H9 (cell line): ENCODE data around the gene ARHGAP26. TPM values are rescaled to one million over a fixed set of nuclear protein-coding genes. Genes with fewer than 3 reads are reported as not detected.
"Not testable (repeated sequence)": the region's sequence is repeated elsewhere in the genome, so short reads cannot be mapped to it uniquely, and the experiment has no call there.

Experiments used
- DNase-seq: peaks from one replicate; pipeline ENCODE4 v3.0.0-alpha.2; 2017
- H2AFZ ChIP-seq: one replicate; pipeline ENCODE4 v1.6.1; 2013; ENCODE audit warnings: mild to moderate bottlenecking, low read length, control low read depth, moderate library complexity
- H2AK5ac ChIP-seq: 2 replicates; pipeline ENCODE4 v1.6.1; 2013; ENCODE audit warnings: low read length, control low read depth, mixed read lengths; ENCODE audit not compliant: insufficient read length
- H2BK120ac ChIP-seq: one replicate; pipeline ENCODE4 v1.6.1; 2013; ENCODE audit warnings: low read depth, mild to moderate bottlenecking, low read length, control low read depth, inconsistent platforms; ENCODE audit not compliant: poor library complexity, severe bottlenecking
- H2BK12ac ChIP-seq: 2 replicates; pipeline ENCODE4 v1.6.1; 2013; ENCODE audit warnings: low read length, control low read depth, mixed read lengths, low read depth; ENCODE audit not compliant: insufficient read length
- H2BK15ac ChIP-seq: 2 replicates; pipeline ENCODE4 v1.6.1; 2013; ENCODE audit warnings: low read depth, low read length, control low read depth
- H2BK20ac ChIP-seq: one replicate; pipeline ENCODE4 v1.6.1; 2013; ENCODE audit warnings: low read depth, mild to moderate bottlenecking, low read length, control low read depth, inconsistent platforms; ENCODE audit not compliant: poor library complexity, severe bottlenecking
- H2BK5ac ChIP-seq: 2 replicates; pipeline ENCODE4 v1.6.1; 2013; ENCODE audit warnings: low read length, control low read depth, mixed read lengths; ENCODE audit not compliant: insufficient read length
- H3K14ac ChIP-seq: 2 replicates; pipeline ENCODE4 v1.6.1; 2013; ENCODE audit warnings: low read length, control low read depth; ENCODE audit not compliant: insufficient read depth
- H3K18ac ChIP-seq: 2 replicates; pipeline ENCODE4 v1.6.1; 2013; ENCODE audit warnings: low read depth, mild to moderate bottlenecking, mixed read lengths, low read length, control low read depth; ENCODE audit not compliant: insufficient read length
- H3K23ac ChIP-seq: 2 replicates; pipeline ENCODE4 v1.6.1; 2013; ENCODE audit warnings: low read length, control low read depth, mixed read lengths, low read depth; ENCODE audit not compliant: insufficient read length
- H3K23me2 ChIP-seq: 2 replicates; pipeline ENCODE4 v1.6.1; 2013; ENCODE audit warnings: low read depth, mild to moderate bottlenecking, mixed read lengths, low read length, control low read depth; ENCODE audit not compliant: insufficient read length, poor library complexity, severe bottlenecking
- H3K27ac ChIP-seq: 2 replicates; pipeline ENCODE4 v1.5.1; 2013; ENCODE audit warnings: low read length, control low read depth, mixed read lengths, low read depth; ENCODE audit not compliant: insufficient read length
- H3K27me3 ChIP-seq: 2 replicates; pipeline ENCODE4 v1.6.1; 2013; ENCODE audit warnings: low read length, control low read depth, inconsistent platforms; ENCODE audit not compliant: insufficient read depth
- H3K4ac ChIP-seq: 2 replicates; pipeline ENCODE4 v1.6.1; 2013; ENCODE audit warnings: low read depth, mild to moderate bottlenecking, control low read depth, inconsistent platforms, low read length, moderate library complexity
- H3K4me1 ChIP-seq: 2 replicates; pipeline ENCODE4 v1.6.1; 2013; ENCODE audit warnings: low read length, control low read depth, inconsistent platforms; ENCODE audit not compliant: insufficient read depth
- H3K4me2 ChIP-seq: 2 replicates; pipeline ENCODE4 v1.6.1; 2013; ENCODE audit warnings: low read length, control low read depth, mixed read lengths; ENCODE audit not compliant: insufficient read length, insufficient read depth
- H3K56ac ChIP-seq: 2 replicates; pipeline ENCODE4 v1.6.1; 2013; ENCODE audit warnings: low read depth, mild to moderate bottlenecking, mixed read lengths, low read length, control low read depth; ENCODE audit not compliant: insufficient read length
- H3K79me1 ChIP-seq: 2 replicates; pipeline ENCODE4 v1.6.1; 2013; ENCODE audit warnings: low read depth, mild to moderate bottlenecking, moderate library complexity, low read length, control low read depth, inconsistent platforms; ENCODE audit not compliant: insufficient read depth, poor library complexity, severe bottlenecking
- H3K79me2 ChIP-seq: 2 replicates; pipeline ENCODE4 v1.6.1; 2013; ENCODE audit warnings: low read length, control low read depth, inconsistent platforms; ENCODE audit not compliant: insufficient read depth
- H3K9ac ChIP-seq: 2 replicates; pipeline ENCODE4 v1.6.1; 2013; ENCODE audit warnings: low read length, control low read depth, mixed read lengths; ENCODE audit not compliant: insufficient read length; ENCODE audit errors: extremely low read depth
- H3K9me3 ChIP-seq: one replicate; pipeline ENCODE4 v1.6.1; 2013; ENCODE audit warnings: low read depth, low read length, inconsistent platforms; ENCODE audit not compliant: control insufficient read depth
- H3T11ph ChIP-seq: one replicate; pipeline ENCODE4 v1.6.1; 2013; ENCODE audit warnings: mild to moderate bottlenecking, low read length, control low read depth, inconsistent platforms
- H4K20me1 ChIP-seq: one replicate; pipeline ENCODE4 v1.6.1; 2013; ENCODE audit not compliant: control insufficient read depth, insufficient read length, insufficient read depth
- H4K5ac ChIP-seq: 2 replicates; pipeline ENCODE4 v1.6.1; 2013; ENCODE audit warnings: low read depth, mild to moderate bottlenecking, mixed read lengths, low read length, control low read depth; ENCODE audit not compliant: insufficient read length
- H4K8ac ChIP-seq: replicated peaks from 2 replicates; pipeline ENCODE4 v1.6.1; 2013; ENCODE audit warnings: low read length, control low read depth, mixed read lengths, low read depth; ENCODE audit not compliant: insufficient read length
- H4K91ac ChIP-seq: 2 replicates; pipeline ENCODE4 v1.6.1; 2013; ENCODE audit warnings: low read depth, mild to moderate bottlenecking, moderate library complexity, mixed read lengths, low read length, control low read depth; ENCODE audit not compliant: insufficient read length
- H3K27ac Mint-ChIP-seq, 3 experiments: 2 replicates in 2 of 3; 3 replicates in 1 of 3; pipeline ENCODE4 v1.8.0; 2020 to 2021; ENCODE audit warnings: mixed read lengths in 3 of 3, mild to moderate bottlenecking in 1 of 3, moderate library complexity in 1 of 3
- H3K27me3 Mint-ChIP-seq: 2 replicates; pipeline ENCODE4 v1.8.0; 2021; ENCODE audit warnings: low read depth, mild to moderate bottlenecking, moderate library complexity, mixed read lengths
- H3K36me3 Mint-ChIP-seq, 3 experiments: 2 replicates in 2 of 3; 3 replicates in 1 of 3; pipeline ENCODE4 v1.8.0; 2020 to 2021; ENCODE audit warnings: low read depth in 3 of 3, mixed read lengths in 3 of 3; ENCODE audit not compliant: insufficient read depth in 1 of 3
- H3K4me1 Mint-ChIP-seq, 2 experiments: 2 replicates each; pipeline ENCODE4 v1.8.0; 2020; ENCODE audit warnings: mixed read lengths in 2 of 2
- H3K4me3 Mint-ChIP-seq, 2 experiments: 2 replicates in 1 of 2; 3 replicates in 1 of 2; pipeline ENCODE4 v1.8.0; 2020 to 2021; ENCODE audit warnings: mild to moderate bottlenecking in 2 of 2, mixed read lengths in 2 of 2, moderate library complexity in 1 of 2
- H3K9me3 Mint-ChIP-seq, 2 experiments: 2 replicates in 1 of 2; 3 replicates in 1 of 2; pipeline ENCODE4 v1.8.0; 2020; ENCODE audit warnings: mild to moderate bottlenecking in 2 of 2, mixed read lengths in 2 of 2, moderate library complexity in 1 of 2
- WGBS: extraction: QIAGEN DNeasy Blood & Tissue Kit; methylation state at CpG from one replicate; pipeline ENCODE4 v1.1.7; 2013; ENCODE audit warnings: missing lambda C conversion rate, low lambda C conversion rate, mixed read lengths; ENCODE audit not compliant: insufficient read length; ENCODE audit errors: extremely low coverage; 5-methylcytosine and 5-hydroxymethylcytosine counted together
- total RNA-seq: library from RNA; stranded (reverse); gene quantifications from 2 replicates; pipeline ENCODE4 v1.2.1, GENCODE V29; 2021
- TF ChIP-seq, protein P1 (sequence below): fragments of 200-600 bp; sonication (generic); conservative IDR thresholded peaks from 3 replicates; pipeline ENCODE4 v1.8.0; 2021; ENCODE audit warnings: antibody characterized with exemption, mild to moderate bottlenecking

Gene ARHGAP26
- total RNA-seq, 1 experiment from 2014 or later = 13.8 TPM

DNA sequence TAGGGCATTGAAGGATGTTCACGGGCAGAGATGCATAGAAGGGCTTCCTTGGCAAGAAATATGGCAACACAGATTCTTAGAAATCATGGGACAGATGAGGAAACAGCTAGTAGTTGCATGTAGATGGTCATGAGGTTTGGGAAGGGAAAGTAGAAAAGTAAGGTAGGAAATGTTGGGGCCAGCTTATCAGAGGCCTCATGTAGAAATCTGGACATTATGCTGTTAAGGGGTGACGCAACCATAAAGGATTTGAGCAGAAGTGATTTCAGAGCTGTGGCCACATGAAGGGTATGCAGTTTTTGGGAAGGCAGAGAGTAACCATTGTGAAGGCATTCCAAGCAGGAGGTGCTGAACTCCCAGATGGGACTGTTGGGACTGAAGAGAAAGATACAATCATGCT lies 224.0 kb downstream of the ARHGAP26 start:
- no peaks in the 10 kb centered on the region for H3K79me1 ChIP-seq
- H2BK20ac ChIP-seq = no peak overlapping the region
- no peaks in the 10 kb centered on the region for H3K79me2 ChIP-seq
- no peak overlapping the region for H3T11ph ChIP-seq
- no peaks in the 10 kb centered on the region for H4K20me1 ChIP-seq
- H2BK120ac ChIP-seq = no peak overlapping the region
- no peak overlapping the region for H4K8ac ChIP-seq
- no peaks in the 10 kb centered on the region for H3K27me3 ChIP-seq
- H3K4me2 ChIP-seq = no peak overlapping the region
- no peak for DNase-seq
- WGBS = no CpG with 5 or more reads among the region's 2 CpGs
- H3K18ac ChIP-seq = no peak overlapping the region
- no peak overlapping the region for H3K56ac ChIP-seq
- no peak overlapping the region for H3K27ac ChIP-seq
- H3K14ac ChIP-seq = no peak overlapping the region
- no peak overlapping the region for H2BK12ac ChIP-seq
- no peak overlapping the region for H3K9ac ChIP-seq
- TF ChIP-seq, protein P1, sequence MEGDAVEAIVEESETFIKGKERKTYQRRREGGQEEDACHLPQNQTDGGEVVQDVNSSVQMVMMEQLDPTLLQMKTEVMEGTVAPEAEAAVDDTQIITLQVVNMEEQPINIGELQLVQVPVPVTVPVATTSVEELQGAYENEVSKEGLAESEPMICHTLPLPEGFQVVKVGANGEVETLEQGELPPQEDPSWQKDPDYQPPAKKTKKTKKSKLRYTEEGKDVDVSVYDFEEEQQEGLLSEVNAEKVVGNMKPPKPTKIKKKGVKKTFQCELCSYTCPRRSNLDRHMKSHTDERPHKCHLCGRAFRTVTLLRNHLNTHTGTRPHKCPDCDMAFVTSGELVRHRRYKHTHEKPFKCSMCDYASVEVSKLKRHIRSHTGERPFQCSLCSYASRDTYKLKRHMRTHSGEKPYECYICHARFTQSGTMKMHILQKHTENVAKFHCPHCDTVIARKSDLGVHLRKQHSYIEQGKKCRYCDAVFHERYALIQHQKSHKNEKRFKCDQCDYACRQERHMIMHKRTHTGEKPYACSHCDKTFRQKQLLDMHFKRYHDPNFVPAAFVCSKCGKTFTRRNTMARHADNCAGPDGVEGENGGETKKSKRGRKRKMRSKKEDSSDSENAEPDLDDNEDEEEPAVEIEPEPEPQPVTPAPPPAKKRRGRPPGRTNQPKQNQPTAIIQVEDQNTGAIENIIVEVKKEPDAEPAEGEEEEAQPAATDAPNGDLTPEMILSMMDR = no peak
- peaks cover 22 to 30% of the 10 kb centered on the region in 2 experiments for H3K9me3 Mint-ChIP-seq
- H2AFZ ChIP-seq = no peak overlapping the region
- H2AK5ac ChIP-seq = no peak overlapping the region
- no peak overlapping the region for H3K4me3 Mint-ChIP-seq
- H3K4ac ChIP-seq = no peak overlapping the region
- H2BK5ac ChIP-seq = no peak overlapping the region
- peaks cover 24 to 27% (median 25%) of the 10 kb centered on the region in 3 experiments for H3K36me3 Mint-ChIP-seq
- peaks cover 5% of the 10 kb centered on the region for H3K4me1 ChIP-seq
- no peaks in the 10 kb centered on the region; the same call in 1 of the 2 replicates for H3K27me3 Mint-ChIP-seq
- H3K9me3 ChIP-seq = peaks cover 8% of the 10 kb centered on the region
- H3K23ac ChIP-seq = no peak overlapping the region
- no peak overlapping the region for H4K5ac ChIP-seq
- H3K23me2 ChIP-seq = no peaks in the 10 kb centered on the region
- H3K27ac Mint-ChIP-seq = no peak overlapping the region; a peak in 2 of 7 replicates
- peaks cover 5 to 6% of the 10 kb centered on the region in 2 experiments for H3K4me1 Mint-ChIP-seq
- no peak overlapping the region for H2BK15ac ChIP-seq
- H4K91ac ChIP-seq = no peak overlapping the region

DNA sequence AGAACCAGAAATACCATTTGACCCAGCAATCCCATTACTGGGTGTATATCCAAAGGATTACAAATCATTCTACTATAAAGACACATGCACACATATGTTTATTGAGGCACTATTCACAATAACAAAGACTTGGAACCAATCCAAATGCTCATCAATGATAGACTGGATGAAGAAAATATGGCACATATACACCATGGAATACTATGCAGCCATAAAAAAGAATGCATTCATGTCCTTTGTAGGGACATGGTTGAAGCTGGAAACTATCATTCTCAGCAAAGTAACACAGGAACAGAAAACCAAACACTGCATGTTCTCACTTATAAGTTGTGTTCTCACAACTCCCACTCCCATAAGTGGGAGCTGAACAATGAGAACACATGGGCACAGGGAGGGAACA lies 225.4 kb downstream of the ARHGAP26 start:
- not testable (repeated sequence) for H2AFZ ChIP-seq, H2AK5ac ChIP-seq, H3T11ph ChIP-seq, H3K23ac ChIP-seq, H2BK15ac ChIP-seq, H3K27ac Mint-ChIP-seq, H3K4me1 ChIP-seq, H3K4me3 Mint-ChIP-seq, H3K27me3 ChIP-seq, H3K23me2 ChIP-seq, H4K8ac ChIP-seq, H3K4me1 Mint-ChIP-seq, H3K79me2 ChIP-seq, H2BK20ac ChIP-seq, H3K79me1 ChIP-seq, H3K9ac ChIP-seq, H3K56ac ChIP-seq, H3K14ac ChIP-seq, H2BK120ac ChIP-seq, H3K27ac ChIP-seq, DNase-seq, H4K91ac ChIP-seq, H2BK12ac ChIP-seq, H3K4me2 ChIP-seq, H3K4ac ChIP-seq, H4K20me1 ChIP-seq, H3K18ac ChIP-seq, H4K5ac ChIP-seq, H2BK5ac ChIP-seq, H3K27me3 Mint-ChIP-seq, H3K9me3 ChIP-seq
- Mint-ChIP-seq H3K36me3 (peaks cover 12 to 17% (median 16%) of the 10 kb centered on the region in 3 experiments), H3K9me3 (peaks cover 15 to 18% of the 10 kb centered on the region in 2 experiments)
